GM19193 (cell line): ENCODE data around the gene TMEM141.

Source experiments
- POLR2A ChIP-seq: IDR thresholded peaks from 4 replicates; pipeline ENCODE4 v1.6.1; 2011; ENCODE audit not compliant: insufficient read depth, insufficient read length; ENCODE audit errors: extremely low read depth

Gene TMEM141

DNA sequence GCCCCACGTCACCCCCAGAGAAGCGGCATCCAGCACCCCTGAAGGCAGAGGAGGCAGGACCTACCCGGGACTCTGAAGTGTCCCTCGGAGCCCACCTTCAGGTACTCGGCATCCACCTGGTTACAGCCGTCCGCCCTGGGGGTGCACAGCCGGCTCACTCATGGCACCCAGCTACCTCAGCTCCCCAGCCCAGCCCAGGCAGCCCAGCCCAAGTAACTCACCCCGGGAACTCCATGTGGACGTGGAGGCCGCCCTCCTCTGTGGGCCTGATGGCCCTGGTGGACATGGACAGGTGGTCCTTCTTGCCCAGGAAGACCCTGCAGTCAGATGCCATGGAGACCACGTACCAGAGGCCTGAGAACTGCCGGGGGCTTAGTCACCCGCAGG is 27.5 kb upstream of the TMEM141 start:
- TF ChIP-seq POLR2A = no peak

DNA sequence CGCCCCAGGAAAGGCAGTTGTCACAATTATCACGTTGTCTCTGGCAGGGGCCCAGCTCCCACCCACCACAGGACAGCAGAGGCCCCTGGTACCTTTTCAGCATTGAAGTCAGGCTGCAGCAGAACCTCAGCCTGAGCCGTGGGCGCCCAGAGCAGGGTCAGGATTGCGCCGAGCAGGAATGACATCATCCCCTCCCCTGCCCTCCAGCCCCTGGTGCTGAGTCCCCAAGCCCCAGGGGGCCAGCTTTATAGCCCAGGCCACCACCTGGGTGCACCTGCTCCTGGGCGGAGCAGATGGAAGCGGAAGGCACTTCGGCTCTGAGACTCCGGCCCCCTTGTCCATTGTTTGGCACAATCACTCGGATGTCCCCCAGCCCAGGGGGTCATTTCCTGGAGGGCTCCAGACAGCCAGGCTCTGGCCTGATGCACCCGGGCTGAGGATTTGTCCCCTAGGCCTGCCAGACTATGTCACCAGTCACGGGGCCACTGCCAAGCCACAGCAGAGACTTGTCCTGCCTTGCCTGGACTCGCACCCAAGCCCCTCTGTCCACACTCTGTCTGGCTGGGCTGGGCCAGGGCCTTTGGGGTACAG is 26.7 kb upstream of the TMEM141 start, which contains the start of gene LCN15:
Gene LCN15 (minus strand): TSS at position 218 of the 591 bp plus-strand sequence. CDS start 30 bp downstream, at position 188.
- no peak for TF ChIP-seq POLR2A

DNA sequence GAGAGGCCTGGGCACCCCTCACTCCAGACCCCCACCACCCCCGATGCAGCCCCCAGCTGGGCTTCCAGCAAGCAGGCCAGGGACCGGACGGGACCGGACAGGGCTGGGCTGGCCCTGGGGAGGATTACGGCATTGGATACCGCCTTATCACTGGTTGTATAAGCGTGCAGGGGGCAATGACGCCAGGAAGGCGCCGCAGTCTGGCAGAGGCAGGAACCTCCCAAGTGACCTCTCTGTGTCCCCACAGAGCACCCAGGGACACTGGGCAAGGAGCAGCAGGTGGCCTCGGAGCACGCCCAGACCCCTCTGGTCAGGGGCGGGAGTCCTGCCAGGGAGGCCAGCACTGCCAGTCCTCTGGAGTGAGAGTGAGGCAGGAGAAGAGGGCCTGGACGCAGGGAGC is 26.1 kb upstream of the TMEM141 start:
- TF ChIP-seq POLR2A = no peak

DNA sequence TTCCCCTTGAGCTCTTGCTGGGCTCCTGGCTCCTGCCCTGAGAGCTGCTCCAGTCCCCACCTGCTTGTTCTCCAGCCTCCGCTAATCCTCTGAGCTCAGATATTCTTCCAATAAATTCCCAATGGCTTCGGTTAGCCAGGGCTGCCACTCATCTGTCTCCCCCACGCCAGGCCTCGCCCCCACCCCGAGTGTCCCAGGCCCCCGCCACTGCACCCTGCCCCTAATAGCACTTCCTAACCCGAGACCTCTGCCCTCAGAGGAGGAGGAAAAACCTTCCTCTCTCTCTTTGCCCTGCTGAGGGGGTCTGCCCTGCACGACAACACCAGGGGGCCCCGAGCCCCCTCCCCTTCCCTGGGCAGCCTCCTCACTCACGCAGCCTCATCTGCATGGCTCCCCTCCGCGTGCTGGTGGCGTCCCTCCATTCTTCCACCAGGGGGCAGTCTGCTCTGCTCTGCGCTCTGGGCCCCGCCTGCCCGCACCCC is 21.4 kb upstream of the TMEM141 start:
- no peak for TF ChIP-seq POLR2A

DNA sequence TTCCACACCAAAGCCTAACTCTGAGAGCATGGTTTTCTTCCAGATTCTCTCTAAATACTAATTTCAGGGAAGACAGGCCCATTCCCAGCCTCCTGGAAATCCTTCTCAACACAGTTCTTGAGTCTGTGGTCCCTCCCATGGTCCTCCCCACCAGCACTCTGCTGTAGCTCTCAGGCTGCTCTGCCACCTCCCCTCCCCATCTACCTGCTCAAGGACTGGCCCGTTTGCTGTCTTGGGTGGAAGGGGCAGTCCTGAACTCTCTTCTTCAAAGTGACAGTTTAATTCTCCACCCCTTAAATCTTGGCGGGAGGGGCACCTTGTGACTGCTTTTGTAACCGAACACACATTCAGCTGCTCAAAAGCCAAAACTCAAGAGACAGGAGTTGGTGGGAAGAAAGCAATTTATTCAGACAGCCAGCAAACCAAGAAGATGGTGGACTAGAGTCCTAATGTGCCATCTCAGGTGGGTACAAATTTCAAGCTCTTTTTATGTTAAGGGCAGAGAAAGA is 19.2 kb upstream of the TMEM141 start:
- TF ChIP-seq POLR2A = no peak

DNA sequence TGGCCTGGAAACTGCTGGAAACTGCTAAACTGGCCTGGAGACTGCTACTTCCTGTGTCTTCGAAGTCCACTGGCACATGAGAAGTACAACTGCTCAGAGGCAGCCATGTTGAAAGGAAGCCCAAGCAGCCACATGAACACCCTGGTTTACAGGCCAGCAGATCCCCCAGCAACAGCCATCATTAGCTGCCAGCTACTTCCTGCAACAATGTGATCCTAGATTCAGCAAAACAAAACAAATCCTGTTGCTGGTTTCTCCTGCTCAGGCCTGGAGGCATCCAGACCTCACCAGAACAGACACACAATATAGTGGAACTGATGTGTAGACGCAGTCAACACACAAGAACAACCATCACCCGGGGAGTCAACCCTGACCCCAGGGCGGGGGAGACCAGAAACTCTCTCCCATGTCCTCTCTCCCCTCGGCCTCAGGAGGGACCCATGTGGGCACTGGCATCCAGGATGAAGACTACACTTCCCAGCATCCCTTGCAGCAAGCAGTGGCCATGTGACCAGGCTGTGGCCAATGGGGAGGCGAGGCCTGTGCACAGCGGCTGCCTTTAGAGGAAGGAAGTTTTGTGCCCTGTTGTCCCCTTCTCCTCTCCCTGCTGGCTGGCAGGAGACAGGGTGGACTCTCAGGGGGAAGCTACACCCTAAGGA is 17.6 kb upstream of the TMEM141 start:
- TF ChIP-seq POLR2A = no peak

DNA sequence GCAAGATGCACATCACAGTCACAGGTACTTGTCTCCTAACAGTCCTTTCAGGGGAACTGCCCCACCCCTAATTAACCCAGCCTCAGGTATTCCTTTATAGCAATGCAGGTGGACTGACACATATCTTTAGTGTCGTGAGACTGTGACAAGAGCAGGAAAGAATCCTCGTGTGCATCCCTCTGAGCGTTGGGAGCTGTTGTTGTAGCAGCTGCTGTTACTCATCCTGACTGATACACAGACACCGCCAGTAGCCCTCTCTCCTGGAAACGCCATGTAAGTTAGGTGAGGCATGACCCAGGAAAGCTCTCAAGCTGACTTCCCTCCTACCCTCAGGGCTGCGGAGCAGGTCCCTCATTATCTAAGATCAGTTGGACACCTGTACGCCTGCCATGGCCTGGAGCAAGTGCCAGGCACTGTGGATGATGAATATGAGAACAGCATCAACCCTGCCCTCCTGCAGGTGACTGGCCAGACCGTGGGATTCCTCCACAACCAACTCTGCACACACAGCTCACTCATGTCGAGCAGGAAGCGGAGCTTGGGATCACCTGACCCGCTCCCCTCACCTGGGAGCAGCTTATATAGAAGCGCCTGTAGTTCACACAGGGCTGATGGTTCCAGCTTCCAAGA is 16.6 kb upstream of the TMEM141 start:
- TF ChIP-seq POLR2A = no peak

DNA sequence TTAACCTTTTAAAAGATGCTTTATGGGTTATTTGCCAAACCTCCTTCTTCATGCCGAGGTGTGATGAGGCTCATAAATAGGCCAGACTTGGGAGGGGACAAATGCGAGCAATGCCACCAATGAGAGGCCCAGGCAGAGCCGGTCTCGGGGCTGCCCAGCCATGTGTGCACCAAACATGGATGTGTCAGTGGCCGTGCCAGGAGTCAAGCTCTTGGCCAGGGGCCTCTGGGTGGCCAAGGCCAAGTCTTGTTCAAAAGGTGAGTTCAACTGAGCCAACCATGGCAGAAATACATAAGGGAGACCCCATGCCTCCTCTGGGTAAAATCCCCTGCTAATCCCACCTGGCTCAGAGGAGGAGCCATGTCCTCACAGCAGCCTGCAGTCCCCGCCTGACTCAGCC is 16.0 kb upstream of the TMEM141 start:
- TF ChIP-seq POLR2A = no peak

DNA sequence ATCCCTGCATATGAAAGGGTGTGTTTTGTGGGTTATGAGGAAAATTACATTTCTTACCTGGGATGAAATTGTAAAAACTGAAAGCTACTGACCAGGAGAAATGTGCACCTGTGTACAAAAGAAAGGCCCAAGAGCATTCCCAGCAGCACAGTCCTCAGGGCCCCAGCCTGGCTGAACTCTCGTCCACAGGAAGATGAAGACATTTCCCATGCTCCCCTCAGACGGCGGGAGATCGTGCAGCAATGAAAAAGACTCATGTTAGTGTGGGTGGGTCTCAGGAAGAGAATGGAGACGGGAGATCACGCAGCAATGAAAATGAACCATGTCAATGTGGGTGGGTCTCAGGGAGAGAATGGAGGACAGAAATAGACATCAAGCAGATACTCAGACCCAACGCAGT is 14.2 kb upstream of the TMEM141 start:
- no peak for TF ChIP-seq POLR2A

DNA sequence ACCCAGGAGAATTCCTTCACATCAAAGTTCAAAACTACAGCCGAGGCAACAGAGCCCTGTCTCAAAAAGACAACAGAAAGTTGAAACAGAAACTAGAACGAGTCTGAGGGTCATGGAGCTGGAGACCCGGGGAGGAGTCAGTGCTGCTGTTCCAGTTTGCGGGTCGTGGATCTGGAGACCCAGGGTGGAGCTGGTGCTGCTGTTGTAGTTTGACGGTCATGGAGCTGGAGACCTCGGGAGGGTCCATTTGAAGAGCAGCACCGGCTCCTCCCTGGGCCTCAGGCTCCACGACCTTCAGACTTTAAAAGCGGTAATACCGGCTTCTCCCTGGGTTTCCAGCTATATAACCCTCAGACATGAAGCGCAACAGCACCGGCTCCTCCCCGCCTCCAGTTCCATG is 13.8 kb upstream of the TMEM141 start:
- TF ChIP-seq POLR2A = no peak

DNA sequence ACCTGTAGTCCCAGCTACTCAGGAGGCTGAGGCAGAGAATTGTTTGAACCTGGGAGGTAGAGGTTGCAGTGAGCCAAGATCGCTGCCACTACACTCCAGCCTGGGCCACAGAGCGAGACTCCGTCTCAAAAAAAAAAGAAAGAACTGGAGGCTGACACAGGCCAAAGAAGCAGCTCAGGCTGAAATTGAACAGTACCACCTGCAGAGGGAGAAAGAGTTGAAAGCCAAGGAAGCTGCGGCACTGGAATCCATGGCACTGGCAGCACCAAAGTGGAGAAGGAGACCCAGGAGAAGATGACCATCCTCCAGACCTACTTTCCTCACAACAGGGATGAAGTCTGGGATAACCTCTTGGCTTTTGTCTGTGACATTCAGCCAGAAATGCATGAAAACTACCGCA is 11.3 kb upstream of the TMEM141 start:
- no peak for TF ChIP-seq POLR2A

DNA sequence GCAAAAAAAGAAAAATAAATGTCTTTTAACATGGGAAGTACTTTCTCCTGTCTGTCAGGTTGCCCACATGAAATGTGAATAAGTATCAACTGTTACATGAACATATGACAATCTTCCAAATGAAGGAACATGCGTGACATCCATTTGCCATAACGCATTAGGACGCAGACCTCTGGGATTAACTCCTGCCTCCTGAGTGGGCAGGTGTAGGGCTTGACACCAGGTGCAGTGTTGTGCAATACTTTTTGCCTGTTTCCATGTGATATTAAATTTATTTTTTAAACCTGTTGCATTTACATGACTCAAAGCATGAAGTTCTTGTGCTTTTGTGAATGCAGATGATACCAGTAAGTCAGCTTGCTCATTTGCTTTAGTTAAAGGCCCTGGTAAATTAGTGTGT is 8.7 kb upstream of the TMEM141 start:
- no peak for TF ChIP-seq POLR2A

DNA sequence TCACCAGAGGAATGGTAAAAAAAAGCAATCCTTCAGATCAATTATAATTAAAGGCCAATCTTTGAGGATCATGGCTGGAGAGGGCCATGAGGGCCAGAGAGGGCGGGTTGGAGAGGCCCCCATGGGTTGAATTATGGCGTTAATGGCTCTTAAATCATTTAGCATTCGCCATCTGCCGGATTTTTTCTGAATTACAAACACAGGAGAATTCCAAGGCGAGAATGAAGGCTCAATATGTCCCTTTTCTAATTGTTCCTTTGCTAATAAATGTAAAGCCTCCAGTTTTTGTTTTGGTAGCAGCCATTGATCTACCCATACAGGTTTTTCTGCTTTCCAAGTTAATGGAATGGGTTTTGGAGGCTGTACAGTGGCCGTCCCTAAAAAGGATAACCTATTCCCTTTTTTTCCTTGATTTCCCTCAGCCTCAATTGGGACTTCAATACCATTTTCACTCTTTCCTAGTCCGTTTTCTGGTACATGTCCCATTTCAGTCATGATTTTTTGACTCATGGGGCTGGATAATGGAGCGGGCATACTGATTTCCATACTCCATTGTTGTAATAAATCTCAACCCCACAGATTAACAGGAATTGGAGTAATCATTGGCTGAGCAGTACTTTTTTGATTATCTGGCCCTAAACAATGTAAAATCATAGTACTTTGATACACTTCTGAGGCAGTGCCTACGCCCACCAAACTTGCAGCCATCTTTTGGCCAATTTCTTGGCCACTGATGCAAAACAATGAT is 6.7 kb upstream of the TMEM141 start:
- no peak for TF ChIP-seq POLR2A

DNA sequence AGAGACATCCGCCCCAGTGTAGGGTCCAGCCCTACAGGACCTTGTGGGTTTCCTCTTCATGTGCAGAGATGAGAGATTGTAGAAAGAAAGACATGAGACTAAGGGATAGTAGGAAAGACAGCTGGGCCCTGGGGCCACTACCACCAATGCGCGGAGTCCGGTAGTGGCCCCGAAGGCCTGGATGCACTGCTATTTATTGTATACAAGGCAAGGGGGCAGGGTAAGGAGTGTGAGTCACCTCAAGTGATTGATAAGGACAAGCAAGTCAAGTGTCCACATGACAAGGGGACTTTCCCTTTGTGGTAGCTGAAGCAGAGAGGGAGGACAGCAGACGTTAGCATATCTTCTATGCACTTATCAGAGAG is 6.2 kb upstream of the TMEM141 start:
- TF ChIP-seq POLR2A = no peak

DNA sequence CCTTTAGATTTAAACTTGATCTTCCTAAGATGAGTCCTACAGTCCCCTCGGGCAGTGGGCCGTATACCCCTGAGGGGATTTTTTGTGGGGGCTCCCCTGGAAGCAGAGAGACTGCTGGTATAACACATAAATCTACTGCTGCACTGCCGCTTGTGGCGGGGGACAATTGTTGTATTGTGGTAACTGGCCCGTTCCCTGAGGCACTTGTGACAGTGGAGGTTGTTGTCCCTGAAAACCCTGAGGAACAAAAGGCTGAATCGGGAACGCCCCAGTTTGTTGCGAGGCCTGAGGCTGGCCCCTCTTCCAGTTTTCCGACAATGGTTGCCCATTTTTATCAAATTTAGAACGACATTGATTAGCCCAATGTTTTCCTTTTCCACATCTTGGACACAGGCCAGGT is 4.7 kb upstream of the TMEM141 start:
- TF ChIP-seq POLR2A = no peak

DNA sequence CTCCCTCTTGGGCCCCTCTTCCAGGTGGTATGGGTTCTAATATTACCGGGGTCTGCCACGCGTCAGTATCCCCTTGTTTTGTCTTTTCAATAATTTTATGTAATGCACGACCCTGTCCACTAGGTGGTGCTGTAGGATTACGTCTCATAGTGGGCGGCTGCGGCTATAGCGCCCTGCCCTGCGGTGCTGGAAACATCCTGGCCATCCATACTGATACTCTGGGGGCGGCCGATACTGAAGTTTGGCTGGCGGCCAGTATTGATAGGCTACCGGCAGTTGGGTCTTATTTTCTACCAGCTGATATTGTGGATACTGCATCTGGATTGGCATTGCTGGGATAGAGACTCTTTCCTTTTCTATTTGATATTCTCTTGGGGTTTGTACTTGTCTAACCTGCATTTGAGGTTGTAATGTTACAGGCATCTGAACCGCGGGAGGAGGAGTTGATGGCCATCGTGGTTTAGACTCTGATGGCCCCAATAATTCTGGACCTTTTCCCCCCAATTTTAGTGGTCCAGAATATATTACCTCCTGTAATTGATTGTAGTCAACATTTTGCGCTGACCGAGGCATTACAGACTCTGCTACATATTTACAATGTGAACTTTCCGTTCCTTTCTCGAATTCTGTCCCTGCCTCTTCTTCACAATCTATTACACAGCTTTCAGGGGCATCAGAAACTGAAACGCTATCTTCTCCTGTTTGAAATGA is 3.3 kb upstream of the TMEM141 start:
- TF ChIP-seq POLR2A = no peak

DNA sequence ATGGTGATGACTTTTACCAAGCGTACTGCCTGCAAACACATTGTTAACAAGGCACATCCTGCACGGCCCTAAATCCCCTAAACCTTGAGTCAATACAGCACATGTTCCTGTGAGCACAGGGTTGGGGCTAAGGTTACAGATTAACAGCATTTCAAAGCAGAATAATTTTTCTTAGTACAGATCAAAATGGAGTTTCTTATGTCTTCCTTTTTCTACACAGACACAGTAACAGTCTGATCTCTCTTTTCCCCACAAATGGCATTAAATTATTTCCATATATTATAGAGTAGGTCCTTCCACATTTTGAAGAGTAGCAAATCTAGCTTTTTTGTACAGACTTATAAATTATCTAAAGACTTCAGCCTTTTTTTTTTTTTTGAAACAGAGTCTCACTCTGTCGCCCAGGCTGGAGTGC is 1.6 kb upstream of the TMEM141 start:
- TF ChIP-seq POLR2A = no peak
